OCI-LY7 (cell line): ENCODE measurements around the gene JAML.

ENCODE experiments used
- CTCF ChIP-seq: fragments of 200-600 bp; sonication (generic); conservative IDR thresholded peaks from 2 replicates; pipeline ENCODE4 v1.5.1; 2014; ENCODE audit warnings: mild to moderate bottlenecking, antibody characterized with exemption, low read length, moderate library complexity, mixed read lengths
- EZH2phosphoT487 ChIP-seq: fragments of 200-600 bp; sonication (generic); IDR thresholded peaks from 2 replicates; pipeline ENCODE4 v1.6.1; 2018; ENCODE audit warnings: low read depth, borderline replicate concordance, mild to moderate bottlenecking, mixed run types, antibody characterized with exemption, low read length, moderate library complexity, mixed read lengths

- no peak for TF ChIP-seq CTCF
- no peak for TF ChIP-seq EZH2phosphoT487
Observed at GRCh38 chr11:118240999-118241763, 16.4 kb upstream of the JAML start.
